A549 (cell line): ENCODE measurements around the gene IQCF6. TPM values are rescaled to one million over a fixed set of nuclear protein-coding genes. Genes with fewer than 3 reads are reported as not detected.
A peak's percentile ranks its signal among the peaks of the same experiment; 100 is the strongest.

Experiments
- ATAC-seq, 2 experiments: fragments of 200-7000 bp in 1 of 2; fragments of >200 bp in 1 of 2; cut with Nextera tagmentation in 1 of 2; cut with Tn5 transposase in 1 of 2; 3 replicates each; pipeline versions ENCODE4 v1.8.0 to v1.9.1; 2018 to 2020; ENCODE audit warnings: mild to moderate bottlenecking in 1 of 2, moderate library complexity in 1 of 2
- CTCF ChIA-PET: fragments of 300-600 bp; sonication (Branson Sonifier 250); formaldehyde crosslinking; extraction: SDS; loops from one replicate; lab custom pipeline; 2021; ENCODE audit warnings: antibody characterized with exemption, inconsistent platforms; lab: Yijun Ruan, JAX
- POLR2A ChIA-PET: fragments of 350-600 bp; formaldehyde crosslinking; extraction: SDS; loops from one replicate; lab custom pipeline; 2021; ENCODE audit warnings: antibody characterized with exemption, inconsistent platforms; lab: Yijun Ruan, JAX
- DNase-seq, 2 experiments: peaks; one replicate each; pipeline versions ENCODE4 v3.0.0 to v3.0.0-alpha.2; 2011 to 2016; ENCODE audit warnings: low read depth in 1 of 2, low spot score in 1 of 2
- FAIRE-seq: peaks from 2 replicates; lab custom pipeline; 2011; peaks lifted over from hg19 to GRCh38; lab: Jason Lieb, UNC
- H3K27ac ChIP-seq, 2 experiments: fragments of >200 bp; sonication (Bioruptor Twin); formaldehyde crosslinking; 3 replicates each; pipeline ENCODE4 v1.5.1; 2016 to 2017
- H3K4me1 ChIP-seq: fragments of >200 bp; sonication (Bioruptor Twin); formaldehyde crosslinking; 3 replicates; pipeline ENCODE4 v1.6.1; 2016
- H3K4me2 ChIP-seq: fragments of >200 bp; sonication (Bioruptor Twin); formaldehyde crosslinking; 3 replicates; pipeline ENCODE4 v1.6.1; 2016
- H3K4me3 ChIP-seq: fragments of >200 bp; sonication (Bioruptor Twin); formaldehyde crosslinking; 3 replicates; pipeline ENCODE4 v1.5.1; 2016
- H3K9me3 ChIP-seq: fragments of >200 bp; sonication (Bioruptor Twin); formaldehyde crosslinking; 3 replicates; pipeline ENCODE4 v1.6.1; 2016
- CBX8 ChIP-seq: fragments of 200-600 bp; sonication (generic); IDR thresholded peaks from 2 replicates; pipeline ENCODE4 v1.6.1; 2016
- CEBPB ChIP-seq, 2 experiments: fragments of >200 bp in 1 of 2; sonication (Bioruptor Twin) in 1 of 2; formaldehyde crosslinking in 1 of 2; IDR thresholded peaks; 2 replicates each; pipeline ENCODE4 v1.6.1; 2012 to 2016
- CHD4 ChIP-seq: fragments of 200-600 bp; sonication (generic); IDR thresholded peaks from 2 replicates; pipeline ENCODE4 v1.6.1; 2016; ENCODE audit warnings: antibody characterized with exemption, mild to moderate bottlenecking, borderline replicate concordance
- EHMT2 ChIP-seq: fragments of 200-600 bp; sonication (generic); IDR thresholded peaks from 2 replicates; pipeline ENCODE4 v1.6.1; 2016; ENCODE audit warnings: antibody characterized with exemption, low read depth, mild to moderate bottlenecking, moderate library complexity
- ELK1 ChIP-seq: fragments of 150-350 bp; IDR thresholded peaks from 2 replicates; pipeline ENCODE4 v1.6.1; 2014; ENCODE audit warnings: low read depth, mild to moderate bottlenecking, low read length
- EP300 ChIP-seq, 2 experiments: fragments of >200 bp; sonication (Bioruptor Twin); formaldehyde crosslinking; IDR thresholded peaks; 2 replicates in 1 of 2; 3 replicates in 1 of 2; pipeline ENCODE4 v1.6.1; 2016 to 2017
- FOSL2 ChIP-seq, 2 experiments: fragments of 450-650 bp in 1 of 2; fragments of >200 bp in 1 of 2; sonication (Bioruptor Twin) in 1 of 2; formaldehyde crosslinking; IDR thresholded peaks; 2 replicates each; pipeline versions ENCODE4 v1.5.0 to v1.6.1; 2016 to 2020; ENCODE audit warnings: mild to moderate bottlenecking in 1 of 2, moderate library complexity in 1 of 2
- HDAC2 ChIP-seq: fragments of 200-600 bp; sonication (generic); IDR thresholded peaks from 2 replicates; pipeline ENCODE4 v1.6.1; 2016
- HOXA7 ChIP-seq: fragments of 250-450 bp; sonication (Bioruptor Pico); IDR thresholded peaks from 2 replicates; pipeline ENCODE4 v1.5.0; 2020; ENCODE audit warnings: mild to moderate bottlenecking, moderate library complexity
- HOXB13 ChIP-seq: fragments of 250-450 bp; sonication (Bioruptor Pico); IDR thresholded peaks from 2 replicates; pipeline ENCODE4 v1.5.0; 2020; ENCODE audit warnings: low read depth, mild to moderate bottlenecking, moderate library complexity
- HOXB5 ChIP-seq: fragments of 250-450 bp; sonication (Bioruptor Pico); IDR thresholded peaks from 2 replicates; pipeline ENCODE4 v1.5.0; 2020; ENCODE audit warnings: mild to moderate bottlenecking, moderate library complexity
- JUNB ChIP-seq: fragments of >200 bp; sonication (Bioruptor Twin); formaldehyde crosslinking; IDR thresholded peaks from 2 replicates; pipeline ENCODE4 v1.6.1; 2016
- MAFK ChIP-seq: fragments of 450-650 bp; IDR thresholded peaks from 2 replicates; pipeline ENCODE4 v1.6.1; 2014; ENCODE audit not compliant: partially characterized antibody
- NFE2L2 ChIP-seq: fragments of 150-350 bp; conservative IDR thresholded peaks from 2 replicates; pipeline ENCODE4 v1.6.1; 2014; ENCODE audit warnings: low read length
- NR3C1 ChIP-seq: fragments of >200 bp; sonication (Bioruptor Twin); formaldehyde crosslinking; IDR thresholded peaks from 3 replicates; pipeline ENCODE4 v1.6.1; 2017
- PHF8 ChIP-seq: fragments of 200-600 bp; sonication (generic); IDR thresholded peaks from 2 replicates; pipeline ENCODE4 v1.6.1; 2016; ENCODE audit warnings: low read depth, mild to moderate bottlenecking, antibody characterized with exemption, moderate library complexity, borderline replicate concordance
- POLR2AphosphoS2 ChIP-seq: conservative IDR thresholded peaks from 2 replicates; pipeline ENCODE4 v1.6.1; 2012; ENCODE audit warnings: low read length, improper control_type of control experiment, inconsistent platforms
- RAD21 ChIP-seq, 2 experiments: fragments of >200 bp in 1 of 2; sonication (Bioruptor Twin) in 1 of 2; formaldehyde crosslinking in 1 of 2; IDR thresholded peaks in 1 of 2; conservative IDR thresholded peaks in 1 of 2; 2 replicates in 1 of 2; 3 replicates in 1 of 2; pipeline ENCODE4 v1.6.1; 2012 to 2018; ENCODE audit warnings: inconsistent platforms in 1 of 2
- RARB ChIP-seq: fragments of 250-450 bp; sonication (Bioruptor Pico); IDR thresholded peaks from 2 replicates; pipeline ENCODE4 v1.8.0; 2021; ENCODE audit warnings: mild to moderate bottlenecking, moderate library complexity
- RFX5 ChIP-seq: fragments of 450-650 bp; IDR thresholded peaks from 2 replicates; pipeline ENCODE4 v1.7.1; 2014; ENCODE audit warnings: antibody characterized with exemption, mild to moderate bottlenecking, moderate library complexity
- RNF2 ChIP-seq: fragments of 200-600 bp; sonication (generic); IDR thresholded peaks from 2 replicates; pipeline ENCODE4 v1.6.1; 2016; ENCODE audit warnings: low read depth, mild to moderate bottlenecking, antibody characterized with exemption, moderate library complexity, borderline replicate concordance
- SMC3 ChIP-seq: fragments of >200 bp; sonication (Bioruptor Twin); formaldehyde crosslinking; IDR thresholded peaks from 3 replicates; pipeline ENCODE4 v1.6.1; 2018; ENCODE audit warnings: inconsistent platforms
- ZC3H11A ChIP-seq: fragments of 450-650 bp; IDR thresholded peaks from 2 replicates; pipeline ENCODE4 v1.6.1; 2014; ENCODE audit warnings: antibody characterized with exemption, mild to moderate bottlenecking
- ZFP36 ChIP-seq: fragments of 450-650 bp; IDR thresholded peaks from 2 replicates; pipeline ENCODE4 v1.6.1; 2014; ENCODE audit warnings: borderline replicate concordance; ENCODE audit not compliant: partially characterized antibody
- ZNF302 ChIP-seq: fragments of 250-450 bp; sonication (Bioruptor Pico); IDR thresholded peaks from 2 replicates; pipeline ENCODE4 v1.9.0; 2021; ENCODE audit warnings: inconsistent platforms, mild to moderate bottlenecking, moderate library complexity
- WGBS: methylation state at CpG from one replicate; pipeline ENCODE4 v1.1.6; 2017; ENCODE audit errors: missing lambda C conversion rate; 5-methylcytosine and 5-hydroxymethylcytosine counted together
- polyA plus RNA-seq, 4 experiments: library from polyadenylated mRNA; depleted of rRNA in 3 of 4; stranded (reverse); fragments of >200 nt; fragmentation: RNase III in 1 of 4; extraction: RNeasy Plus Mini Kit Qiagen cat#74134 plus additional on column Dnase treatment in 1 of 4; gene quantifications; 2 replicates in 3 of 4; 3 replicates in 1 of 4; pipeline ENCODE4 v1.2.3, GENCODE V29; 2011 to 2017
- TF ChIP-seq, protein P1 (sequence below): IDR thresholded peaks from 2 replicates; pipeline ENCODE4 v1.6.1; 2012
- TF ChIP-seq, protein P2 (sequence below): fragments of 250-450 bp; sonication (Bioruptor Pico); IDR thresholded peaks from 2 replicates; pipeline ENCODE4 v1.5.0; 2020; ENCODE audit warnings: low read depth, mild to moderate bottlenecking, moderate library complexity
- TF ChIP-seq, protein P3 (sequence below): IDR thresholded peaks from 2 replicates; pipeline ENCODE4 v1.6.1; 2012; ENCODE audit warnings: low read depth, borderline replicate concordance

IQCF6 gene
- polyA plus RNA-seq, 2 of the 4 experiments (the other 2 are of a cell fraction), result not detected

DNA sequence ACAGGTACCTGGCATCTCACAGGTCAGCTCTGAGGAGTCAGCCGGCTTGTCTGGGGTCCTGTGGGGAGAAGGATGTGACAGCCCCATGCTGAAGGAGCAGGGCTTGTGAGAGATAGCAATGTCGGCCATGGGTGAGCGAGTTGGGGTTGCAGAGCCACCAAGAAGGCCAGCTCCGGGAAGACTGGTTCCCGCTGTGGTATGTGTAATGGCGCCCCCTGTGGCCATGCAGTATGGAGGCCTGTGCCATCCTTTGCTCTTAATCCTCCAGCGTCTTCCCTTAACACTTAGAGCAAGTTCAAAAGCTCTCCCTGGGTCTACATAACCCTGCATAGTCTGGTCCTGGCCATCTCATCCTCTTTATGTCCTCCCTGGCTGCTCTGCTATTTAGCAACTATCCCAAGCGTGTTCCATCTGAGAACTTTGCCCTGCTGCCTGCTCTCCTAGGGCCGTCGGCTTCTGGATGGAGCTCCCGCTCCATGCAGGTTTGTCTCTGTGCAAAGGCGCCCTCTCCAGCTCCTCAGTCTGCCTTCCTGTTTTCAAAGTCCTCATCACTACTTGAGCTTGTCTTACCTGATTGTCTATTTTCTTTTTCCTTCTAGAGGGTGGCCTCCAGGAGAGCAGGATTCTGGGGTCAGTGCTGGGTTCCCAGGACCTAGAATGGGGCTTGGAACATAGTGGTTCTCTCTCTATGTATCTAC is 40.8 kb upstream of the IQCF6 start:
- ATAC-seq (peak in 1 of 2 experiments; percentile 81; a peak in 4 of 6 replicates), FAIRE-seq (no peak), DNase-seq (peak; percentile 6 to 26)
- H3K4me1 ChIP-seq, result no peaks in the 10 kb centered on the region
- CTCF ChIA-PET, result interaction anchor here (0.7 to 1.4 kb wide), 3 partner anchors 14 to 77 kb away, joined by 3 to 4 read pairs (median 3); no protein-coding TSS in a partner anchor
- H3K9me3 ChIP-seq, result no peaks in the 10 kb centered on the region
- TF ChIP-seq, protein P1, sequence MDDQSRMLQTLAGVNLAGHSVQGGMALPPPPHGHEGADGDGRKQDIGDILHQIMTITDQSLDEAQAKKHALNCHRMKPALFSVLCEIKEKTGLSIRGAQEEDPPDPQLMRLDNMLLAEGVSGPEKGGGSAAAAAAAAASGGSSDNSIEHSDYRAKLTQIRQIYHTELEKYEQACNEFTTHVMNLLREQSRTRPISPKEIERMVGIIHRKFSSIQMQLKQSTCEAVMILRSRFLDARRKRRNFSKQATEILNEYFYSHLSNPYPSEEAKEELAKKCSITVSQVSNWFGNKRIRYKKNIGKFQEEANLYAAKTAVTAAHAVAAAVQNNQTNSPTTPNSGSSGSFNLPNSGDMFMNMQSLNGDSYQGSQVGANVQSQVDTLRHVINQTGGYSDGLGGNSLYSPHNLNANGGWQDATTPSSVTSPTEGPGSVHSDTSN, result no peak
- TF ChIP-seq PHF8 (no peak), CBX8 (no peak), ZC3H11A (no peak), JUNB (no peak), POLR2AphosphoS2 (no peak), ZNF302 (no peak), RNF2 (no peak), HOXB5 (no peak), RFX5 (no peak), HDAC2 (no peak), EHMT2 (no peak), HOXA7 (CRISPR knock-in tag) (no peak), SMC3 (no peak), ZFP36 (no peak), CEBPB (IDR thresholded peaks at IDR 0.05) (no peak), RAD21 (conservative IDR thresholded peaks at IDR 0.05 in 1 of 2, IDR thresholded peaks at IDR 0.05 in 1 of 2) (no peak)
- TF ChIP-seq, protein P2, sequence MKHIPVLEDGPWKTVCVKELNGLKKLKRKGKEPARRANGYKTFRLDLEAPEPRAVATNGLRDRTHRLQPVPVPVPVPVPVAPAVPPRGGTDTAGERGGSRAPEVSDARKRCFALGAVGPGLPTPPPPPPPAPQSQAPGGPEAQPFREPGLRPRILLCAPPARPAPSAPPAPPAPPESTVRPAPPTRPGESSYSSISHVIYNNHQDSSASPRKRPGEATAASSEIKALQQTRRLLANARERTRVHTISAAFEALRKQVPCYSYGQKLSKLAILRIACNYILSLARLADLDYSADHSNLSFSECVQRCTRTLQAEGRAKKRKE (CRISPR knock-in tag), result no peak
- TF ChIP-seq, protein P3, sequence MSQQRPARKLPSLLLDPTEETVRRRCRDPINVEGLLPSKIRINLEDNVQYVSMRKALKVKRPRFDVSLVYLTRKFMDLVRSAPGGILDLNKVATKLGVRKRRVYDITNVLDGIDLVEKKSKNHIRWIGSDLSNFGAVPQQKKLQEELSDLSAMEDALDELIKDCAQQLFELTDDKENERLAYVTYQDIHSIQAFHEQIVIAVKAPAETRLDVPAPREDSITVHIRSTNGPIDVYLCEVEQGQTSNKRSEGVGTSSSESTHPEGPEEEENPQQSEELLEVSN, result no peak
- no peak overlapping the region for H3K4me2 ChIP-seq
- WGBS, result 45% methylated on average over 11 of the region's 12 CpGs
- H3K4me3 ChIP-seq, result no peak overlapping the region
- POLR2A ChIA-PET, result no interaction called here
- H3K27ac ChIP-seq, result no peak overlapping the region

GRCh38 chr3:51819151-51819550 is 40.1 kb upstream of the IQCF6 start:
- ATAC-seq (no peak), FAIRE-seq (no peak), DNase-seq (no peak)
- no peak overlapping the region for H3K4me3 ChIP-seq
- no peak overlapping the region for H3K27ac ChIP-seq
- H3K4me2 ChIP-seq, result no peak overlapping the region
- CTCF ChIA-PET, result interaction anchor here (1.1 to 1.4 kb wide), 2 partner anchors 13 to 19 kb away, joined by 3 to 4 read pairs; no protein-coding TSS in a partner anchor
- no peaks in the 10 kb centered on the region for H3K9me3 ChIP-seq
- TF ChIP-seq RAD21 (conservative IDR thresholded peaks at IDR 0.05 in 1 of 2, IDR thresholded peaks at IDR 0.05 in 1 of 2), result no peak
- TF ChIP-seq EP300 (IDR thresholded peaks at IDR 0.05), result no peak
- TF ChIP-seq NFE2L2, result no peak
- no peak for TF ChIP-seq MAFK
- TF ChIP-seq NR3C1, result no peak
- no peak for TF ChIP-seq ELK1
- TF ChIP-seq, protein P2 (CRISPR knock-in tag), result no peak
- no peak for TF ChIP-seq RARB (CRISPR knock-in tag)
- TF ChIP-seq CHD4, result no peak
- no peak for TF ChIP-seq FOSL2 (IDR thresholded peaks at IDR 0.05)
- TF ChIP-seq FOSL2 (CRISPR knock-in tag; IDR thresholded peaks at IDR 0.05), result no peak
- no peak for TF ChIP-seq SMC3
- TF ChIP-seq PHF8, result no peak
- TF ChIP-seq HOXB13, result no peak
- POLR2A ChIA-PET, result no interaction called here
- WGBS, result 53% methylated on average over 15 of the region's 15 CpGs
- H3K4me1 ChIP-seq, result no peaks in the 10 kb centered on the region
